ENCODE results near the gene NEDD4L.

GRCh38 chr18:58287353-58288274, 243.6 kb downstream of the NEDD4L start:
- no peak for TF ChIP-seq EZH2phosphoT487 (IDR thresholded peaks at IDR 0.05; ENCODE audit: borderline replicate concordance, low read depth, low read length)
- TF ChIP-seq, protein P1, sequence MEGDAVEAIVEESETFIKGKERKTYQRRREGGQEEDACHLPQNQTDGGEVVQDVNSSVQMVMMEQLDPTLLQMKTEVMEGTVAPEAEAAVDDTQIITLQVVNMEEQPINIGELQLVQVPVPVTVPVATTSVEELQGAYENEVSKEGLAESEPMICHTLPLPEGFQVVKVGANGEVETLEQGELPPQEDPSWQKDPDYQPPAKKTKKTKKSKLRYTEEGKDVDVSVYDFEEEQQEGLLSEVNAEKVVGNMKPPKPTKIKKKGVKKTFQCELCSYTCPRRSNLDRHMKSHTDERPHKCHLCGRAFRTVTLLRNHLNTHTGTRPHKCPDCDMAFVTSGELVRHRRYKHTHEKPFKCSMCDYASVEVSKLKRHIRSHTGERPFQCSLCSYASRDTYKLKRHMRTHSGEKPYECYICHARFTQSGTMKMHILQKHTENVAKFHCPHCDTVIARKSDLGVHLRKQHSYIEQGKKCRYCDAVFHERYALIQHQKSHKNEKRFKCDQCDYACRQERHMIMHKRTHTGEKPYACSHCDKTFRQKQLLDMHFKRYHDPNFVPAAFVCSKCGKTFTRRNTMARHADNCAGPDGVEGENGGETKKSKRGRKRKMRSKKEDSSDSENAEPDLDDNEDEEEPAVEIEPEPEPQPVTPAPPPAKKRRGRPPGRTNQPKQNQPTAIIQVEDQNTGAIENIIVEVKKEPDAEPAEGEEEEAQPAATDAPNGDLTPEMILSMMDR (conservative IDR thresholded peaks at IDR 0.05; ENCODE audit: low read length) = no peak

All from OCI-LY7 (cell line).